HG03095 (cell line): ENCODE measurements around the gene EMC1.
"Not testable (repeated sequence)": the region's sequence is repeated elsewhere in the genome, so short reads cannot be mapped to it uniquely, and the experiment has no call there.

Experiments used
- ATAC-seq: cut with Tn5 transposase; IDR thresholded peaks from one replicate; pipeline ENCODE4 v1.9.1; 2021; ENCODE audit warnings: moderate library complexity; ENCODE audit not compliant: unreplicated experiment

The EMC1 gene

DNA sequence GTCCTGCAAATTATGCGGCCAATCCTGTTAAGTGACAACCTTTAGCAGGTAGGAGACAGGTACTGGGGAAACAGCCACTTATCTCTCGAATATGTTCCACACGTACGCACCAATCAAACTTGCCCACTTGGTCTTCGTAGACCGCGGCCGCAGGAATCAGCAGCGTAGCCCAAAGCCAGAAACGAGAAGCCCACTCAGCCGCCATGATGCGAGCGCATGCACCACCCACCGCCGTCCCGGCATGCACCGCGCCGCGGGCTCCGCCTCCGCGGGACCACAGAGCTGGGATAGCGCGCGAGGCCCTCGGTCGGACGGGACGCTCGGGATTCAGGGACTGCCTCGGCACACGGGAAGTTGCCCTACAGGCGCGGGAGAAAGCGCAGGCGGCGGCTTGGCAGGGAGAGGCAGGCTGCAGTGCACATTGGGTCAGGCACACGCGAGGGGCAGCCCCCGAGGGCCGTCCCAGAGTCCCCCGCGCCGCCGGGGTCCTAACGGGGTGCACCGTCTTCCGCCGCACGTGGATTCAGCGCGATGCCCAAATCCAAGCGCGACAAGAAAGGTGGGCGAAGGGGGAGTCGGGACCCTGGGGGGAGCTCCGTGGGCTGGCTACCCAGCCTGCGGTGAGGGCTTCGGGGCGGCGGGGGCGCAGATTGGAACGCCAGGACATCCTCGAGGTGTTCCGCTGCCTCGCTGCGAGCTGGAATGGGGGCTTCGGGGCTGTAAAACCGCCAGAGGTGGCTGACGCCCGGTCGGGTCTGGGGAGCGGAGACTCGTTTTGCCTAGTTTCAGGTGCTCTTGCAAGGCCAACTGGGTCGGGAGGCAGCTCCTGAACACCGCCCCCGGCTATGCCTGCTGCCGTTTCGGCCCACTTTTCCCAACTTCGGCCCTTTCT lies at the start of gene EMC1, which contains the start of gene MRTO4:
Gene EMC1, minus strand, starts transcription at position 220 of the 892 bp plus-strand sequence. Its CDS starts 15 bp downstream, at position 205.
Gene MRTO4, plus strand, starts transcription at position 501 of the 892 bp plus-strand sequence. Its CDS starts 31 bp downstream, at position 532.
- ATAC-seq = peak; percentile 63

DNA sequence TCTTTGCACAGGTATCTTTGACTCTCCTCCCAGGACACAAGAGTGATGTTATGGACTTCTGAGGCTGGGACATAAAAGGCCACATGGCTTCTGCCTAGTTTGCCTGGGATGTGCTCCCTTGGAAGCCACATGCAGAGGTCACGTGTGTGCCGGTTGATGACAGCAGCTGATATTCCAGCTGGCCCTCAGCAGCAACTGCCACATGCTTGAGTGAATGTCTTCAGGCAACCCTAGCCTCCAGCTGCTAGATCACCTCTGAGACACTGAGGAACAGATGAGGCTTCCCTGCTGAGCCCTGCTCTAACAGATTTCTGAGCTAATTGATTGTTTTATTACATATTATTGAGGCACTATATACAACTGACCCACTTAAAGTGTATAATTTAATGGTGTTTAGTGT lies 48.9 kb upstream of the EMC1 start:
- no peak for ATAC-seq

DNA sequence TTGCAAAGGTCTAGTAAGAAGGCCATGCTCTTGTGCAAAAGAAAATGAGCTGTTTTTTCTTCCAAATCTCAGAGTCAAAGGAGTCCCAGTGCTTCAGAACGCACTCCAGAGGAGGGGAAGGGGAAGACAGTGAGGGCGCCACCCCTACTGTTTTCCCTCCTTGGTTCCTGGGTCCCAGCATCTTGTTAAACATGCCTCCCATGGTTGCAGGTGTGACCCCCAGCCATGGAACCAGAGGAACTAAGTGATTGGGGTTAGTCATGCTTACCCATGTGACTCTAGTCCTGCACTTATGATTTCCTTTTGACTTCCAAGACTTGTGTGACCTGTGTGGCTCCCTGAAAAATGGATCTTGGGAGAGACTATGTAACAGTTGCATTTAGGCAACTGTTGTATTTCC lies 43.3 kb upstream of the EMC1 start:
- no peak for ATAC-seq

DNA sequence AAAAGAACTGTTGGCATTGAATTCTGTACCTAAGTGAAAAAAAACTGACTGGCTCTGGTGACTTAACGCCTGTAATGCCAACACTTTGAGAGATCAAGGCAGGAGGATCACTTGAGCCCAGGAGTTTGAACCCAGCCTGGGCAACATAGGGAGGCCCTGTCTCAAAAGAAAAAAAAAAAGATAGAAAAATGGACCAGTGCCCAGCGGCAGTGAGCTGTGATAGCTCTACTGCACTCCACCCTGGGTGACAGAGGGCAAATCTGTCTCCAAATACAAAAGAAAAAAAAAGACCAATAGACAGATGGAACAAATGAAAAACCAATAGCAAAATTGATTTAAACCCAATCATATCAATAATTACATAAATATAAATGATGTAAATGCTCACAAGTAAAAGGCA lies 37.9 kb upstream of the EMC1 start:
- ATAC-seq = no peak

DNA sequence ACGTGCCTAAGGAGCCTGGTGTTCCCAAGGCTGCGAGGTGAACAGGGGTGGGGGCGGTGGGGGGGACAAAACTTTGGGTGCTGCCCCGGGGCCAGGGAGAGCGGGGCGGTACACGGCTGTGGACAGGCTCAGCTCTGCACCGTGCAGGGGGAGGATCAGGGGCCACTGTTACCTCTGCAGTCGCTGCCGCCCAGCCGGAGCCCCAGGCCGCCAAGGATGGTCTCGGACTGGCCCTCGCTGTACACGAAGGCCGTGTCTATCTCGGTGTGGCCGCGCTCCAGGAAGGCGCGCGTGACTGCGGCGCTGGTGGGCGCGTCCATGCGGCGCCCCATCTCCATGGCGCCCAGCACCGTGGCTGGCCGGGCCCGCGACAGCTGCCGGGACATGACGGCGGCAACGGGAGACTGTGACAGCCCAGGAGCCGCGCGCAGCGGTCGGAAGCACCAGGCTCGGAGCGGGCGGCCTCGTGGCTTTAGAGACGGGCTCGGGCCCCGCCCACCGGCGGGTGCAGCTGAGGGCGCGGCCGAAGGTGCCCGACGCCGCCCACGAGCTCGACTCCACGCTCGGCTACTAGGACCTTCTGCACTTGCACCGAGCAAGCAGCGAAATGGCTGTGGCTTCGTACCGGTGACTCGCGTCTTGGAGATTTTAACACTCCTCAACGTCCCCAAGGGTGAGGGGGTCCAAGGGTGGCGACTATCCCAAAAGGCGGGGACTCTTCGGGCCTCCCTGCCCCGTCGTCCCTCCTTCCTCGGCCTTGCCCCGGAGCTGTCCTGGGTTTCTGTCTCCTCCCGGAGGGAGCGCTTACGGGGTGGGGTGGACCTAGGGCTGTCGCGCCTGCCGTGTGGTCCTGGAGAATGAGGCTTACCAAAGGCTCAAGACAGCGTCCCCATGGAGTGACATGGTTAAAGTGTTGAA lies 37.3 kb upstream of the EMC1 start, which contains the start of gene AKR7A3:
Gene AKR7A3, minus strand, starts transcription at position 447 of the 918 bp plus-strand sequence. Its CDS starts 61 bp downstream, at position 386.
- not testable (repeated sequence) for ATAC-seq

DNA sequence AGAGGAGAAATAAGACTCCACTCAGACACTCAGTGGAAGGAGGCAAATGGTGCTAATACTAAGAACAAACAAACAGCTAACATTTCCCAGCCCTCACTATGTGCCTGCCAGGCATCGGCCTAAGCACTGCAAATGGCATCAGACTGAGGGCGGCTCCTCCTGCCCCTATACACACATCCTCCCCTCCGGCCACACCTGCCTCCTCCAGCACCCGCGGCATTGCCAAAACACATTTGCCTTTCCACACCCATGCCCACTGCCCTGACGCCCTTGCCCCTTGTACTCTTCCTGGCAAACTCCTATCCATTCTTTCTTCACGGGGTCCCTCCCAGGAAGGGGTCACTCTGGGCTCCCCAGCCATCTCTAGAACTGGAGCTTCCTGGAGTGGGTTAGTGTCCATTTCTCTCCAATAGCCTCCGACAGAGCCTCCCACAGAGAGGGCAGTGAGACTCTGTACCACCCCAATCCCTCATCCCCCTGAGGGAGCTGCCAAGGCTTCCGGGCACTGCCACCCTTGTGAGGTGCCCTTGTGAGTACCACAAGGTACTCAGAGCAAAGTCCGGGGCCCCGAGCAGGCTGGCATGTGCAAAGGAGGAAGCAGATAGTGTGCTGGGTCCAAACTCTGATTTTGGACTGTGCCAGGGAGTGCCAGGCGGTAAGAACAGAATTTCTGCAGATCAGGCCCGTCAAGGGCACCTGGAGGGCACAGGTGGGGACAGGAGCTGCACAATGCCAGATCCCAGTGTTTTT lies 36.3 kb upstream of the EMC1 start:
- no peak for ATAC-seq

DNA sequence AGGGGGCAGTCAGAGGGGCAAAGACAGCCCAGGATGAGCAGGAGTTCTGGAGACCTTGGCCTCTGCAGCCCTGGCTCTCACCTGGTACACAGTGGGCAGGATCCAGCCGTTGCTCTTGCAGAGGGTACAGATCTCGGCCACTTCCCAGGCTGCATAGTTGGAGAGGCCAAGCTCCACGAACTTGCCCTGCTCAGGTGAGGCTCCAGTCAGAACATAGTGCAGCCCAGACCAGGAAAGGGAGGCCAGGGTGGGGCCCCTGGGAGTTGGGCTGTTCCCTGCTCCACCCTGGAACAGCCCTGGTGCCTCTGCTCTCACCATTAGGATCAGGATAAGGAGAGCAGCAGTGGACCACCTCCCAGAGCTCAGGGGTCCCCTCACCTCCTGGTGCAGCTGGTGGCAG lies 34.5 kb upstream of the EMC1 start:
- ATAC-seq = not testable (repeated sequence)

DNA sequence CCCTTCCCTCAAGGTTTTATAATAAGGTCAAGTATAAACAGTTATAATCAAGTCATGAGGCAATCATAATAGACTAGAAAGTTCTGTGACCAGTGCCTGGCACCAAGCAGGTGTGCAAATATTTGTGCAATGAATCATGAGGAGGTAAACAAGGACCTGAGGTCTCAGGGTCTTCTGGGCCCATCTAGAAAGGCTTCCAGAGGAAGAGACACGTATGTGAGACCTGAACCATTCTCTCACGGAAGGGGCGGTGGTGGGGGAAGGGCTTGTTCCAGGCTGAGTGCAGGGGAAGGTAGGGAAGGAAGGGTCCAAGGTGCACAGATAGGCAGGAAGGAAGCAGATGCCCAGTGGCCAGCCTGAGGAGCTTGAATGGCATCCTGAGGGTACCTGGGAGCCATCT lies 34.0 kb upstream of the EMC1 start:
- ATAC-seq = not testable (repeated sequence)

DNA sequence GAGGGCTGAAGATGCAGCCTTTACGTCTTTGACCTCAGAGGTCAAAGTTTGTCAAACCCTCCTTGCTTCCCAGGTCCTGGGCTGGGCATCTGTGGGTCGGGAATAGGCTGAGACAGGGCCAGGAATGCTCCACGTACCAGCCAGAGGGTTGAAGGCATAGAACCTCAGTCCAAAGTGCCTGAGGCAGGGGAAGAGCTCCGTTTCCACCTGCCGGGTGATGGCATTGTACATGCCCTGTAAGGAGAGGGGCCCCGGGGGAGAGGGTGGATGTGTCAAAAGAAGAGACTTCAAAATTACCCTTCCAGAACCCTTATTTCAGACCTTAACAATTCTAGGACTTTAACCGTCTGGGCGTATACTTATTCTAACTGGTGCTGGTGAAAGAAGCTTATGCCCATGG lies 33.6 kb upstream of the EMC1 start:
- no peak for ATAC-seq

DNA sequence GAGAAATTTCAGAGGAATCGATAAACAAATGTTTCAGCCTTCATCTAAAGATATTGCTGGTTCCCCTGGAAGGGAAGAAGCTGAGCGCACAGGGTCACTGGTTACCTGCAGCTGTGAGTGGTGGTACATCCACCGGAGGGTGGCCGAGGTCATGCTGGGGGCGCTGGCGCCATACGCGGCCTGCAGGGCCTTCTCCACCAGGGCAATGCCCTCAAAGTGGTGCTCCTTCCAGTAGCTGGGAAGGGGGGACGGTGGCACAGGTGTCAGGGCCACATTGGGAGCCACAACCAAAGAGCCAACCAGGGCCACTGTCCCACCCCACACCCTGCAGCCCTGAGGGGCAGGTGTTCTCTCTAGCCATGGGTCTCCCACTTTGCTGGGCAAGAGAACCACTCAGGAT lies 32.6 kb upstream of the EMC1 start:
- ATAC-seq = no peak

DNA sequence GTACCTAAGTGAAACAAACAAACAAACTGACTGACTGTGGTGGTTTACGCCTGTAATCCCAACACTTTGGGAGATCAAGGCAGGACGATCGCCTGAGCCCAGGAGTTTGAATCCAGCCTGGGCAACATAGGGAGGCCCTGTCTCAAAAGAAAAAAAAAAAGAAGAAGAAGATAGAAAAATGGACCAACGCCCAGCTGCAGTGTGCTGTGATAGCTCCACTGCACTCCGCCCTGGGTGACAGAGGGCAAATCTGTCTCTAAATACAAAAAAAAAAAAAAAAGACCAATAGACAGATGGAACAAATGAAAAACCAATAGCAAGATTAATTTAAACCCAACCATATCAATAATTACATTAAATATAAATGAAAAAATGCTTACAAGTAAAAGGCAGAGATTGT lies 23.3 kb upstream of the EMC1 start:
- no peak for ATAC-seq

DNA sequence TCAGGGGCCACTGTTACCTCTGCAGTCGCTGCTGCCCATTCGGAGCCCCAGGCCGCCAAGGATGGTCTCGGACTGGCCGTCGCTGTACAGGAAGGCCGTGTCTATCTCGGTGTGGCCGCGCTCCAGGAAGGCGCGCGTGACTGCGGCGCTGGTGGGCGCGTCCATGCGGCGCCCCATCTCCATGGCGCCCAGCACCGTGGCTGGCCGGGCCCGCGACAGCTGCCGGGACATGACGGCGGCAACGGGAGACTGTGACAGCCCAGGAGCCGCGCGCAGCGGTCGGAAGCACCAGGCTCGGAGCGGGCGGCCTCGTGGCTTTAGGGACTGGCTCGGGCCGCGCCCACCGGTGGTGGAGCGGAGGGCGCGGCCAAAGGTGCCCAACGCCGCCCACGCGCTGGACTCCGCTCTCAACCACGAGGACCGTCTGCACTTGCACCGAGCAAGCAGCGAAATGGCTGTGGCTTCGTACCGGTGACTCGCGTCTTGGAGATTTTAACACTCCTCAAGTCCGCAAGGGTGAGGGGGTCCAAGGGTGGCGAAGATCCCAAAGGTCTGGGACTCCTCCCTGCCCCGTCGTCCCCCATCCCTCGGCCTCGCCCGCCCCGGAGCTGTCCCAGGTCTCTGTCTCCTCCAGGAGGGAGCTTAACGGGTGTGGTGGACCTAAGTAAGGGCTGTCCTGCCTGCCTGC lies 22.7 kb upstream of the EMC1 start:
- not testable (repeated sequence) for ATAC-seq

DNA sequence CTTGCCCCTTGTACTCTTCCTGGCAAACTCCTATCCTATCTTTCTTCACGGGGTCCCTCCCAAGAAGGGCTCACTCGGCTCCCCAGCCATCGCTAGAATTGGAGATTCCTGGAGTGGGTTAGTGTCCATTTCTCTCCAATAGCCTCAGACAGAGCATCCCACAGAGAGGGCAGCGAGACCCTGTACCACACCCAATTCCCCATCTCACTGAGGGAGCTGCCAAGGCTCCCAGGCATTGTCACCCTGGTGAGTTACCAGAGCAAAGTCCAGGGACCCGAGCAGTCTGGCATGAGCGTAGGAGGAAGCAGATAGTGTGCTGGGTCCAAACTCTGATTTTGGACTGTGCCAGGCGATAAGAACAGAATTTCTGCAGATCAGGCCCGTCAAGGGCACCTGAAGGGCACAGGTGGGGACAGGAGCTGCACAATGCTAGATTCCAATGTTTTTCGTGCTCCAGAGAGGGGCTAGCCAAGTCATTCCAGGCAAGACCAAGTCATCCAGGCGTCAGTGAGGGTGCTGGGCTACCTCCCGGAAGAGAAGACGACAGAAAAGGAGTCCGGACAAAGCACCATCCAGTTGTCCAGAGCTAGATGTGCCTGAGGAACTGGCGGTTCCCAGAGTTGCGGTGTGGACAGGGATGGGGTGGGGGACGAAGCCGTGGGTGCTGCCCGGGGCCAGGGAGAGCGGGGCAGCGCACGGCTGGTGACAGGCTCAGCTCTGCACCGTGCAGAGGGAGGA lies 22.0 kb upstream of the EMC1 start:
- ATAC-seq = no peak

DNA sequence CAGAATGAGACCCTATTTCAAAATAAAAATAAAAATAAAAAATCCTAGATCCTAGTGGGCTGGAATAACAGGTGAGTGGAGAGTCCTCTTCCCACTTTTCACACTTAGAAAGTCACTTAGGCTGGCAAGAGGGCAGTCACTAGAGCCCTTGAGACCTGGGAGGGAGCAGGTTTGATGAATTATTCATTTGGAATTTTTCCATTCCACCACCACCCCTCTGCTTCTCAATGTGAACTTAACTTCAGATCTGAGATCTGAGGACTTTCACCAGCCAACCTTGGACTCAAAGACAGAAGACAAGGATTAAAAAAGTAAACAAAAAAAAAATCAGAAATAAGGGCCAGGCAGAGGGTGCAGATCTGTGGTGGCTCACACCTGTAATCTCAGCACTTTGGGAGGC lies 20.7 kb upstream of the EMC1 start:
- ATAC-seq = no peak

DNA sequence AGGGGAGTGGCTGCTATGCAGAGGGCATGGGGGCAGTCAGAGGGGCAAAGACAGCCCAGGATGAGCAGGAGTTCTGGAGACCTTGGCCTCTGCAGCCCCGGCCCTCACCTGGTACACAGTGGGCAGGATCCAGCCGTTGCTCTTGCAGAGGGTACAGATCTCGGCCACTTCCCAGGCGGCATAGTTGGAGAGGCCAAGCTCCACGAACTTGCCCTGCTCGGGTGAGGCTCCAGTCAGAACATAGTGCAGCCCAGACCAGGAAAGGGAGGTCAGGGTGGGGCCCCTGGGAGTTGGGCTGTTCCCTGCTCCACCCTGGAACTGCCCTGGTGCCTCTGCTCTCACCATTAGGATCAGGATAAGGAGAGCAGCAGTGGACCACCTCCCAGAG lies 19.0 kb upstream of the EMC1 start:
- not testable (repeated sequence) for ATAC-seq

DNA sequence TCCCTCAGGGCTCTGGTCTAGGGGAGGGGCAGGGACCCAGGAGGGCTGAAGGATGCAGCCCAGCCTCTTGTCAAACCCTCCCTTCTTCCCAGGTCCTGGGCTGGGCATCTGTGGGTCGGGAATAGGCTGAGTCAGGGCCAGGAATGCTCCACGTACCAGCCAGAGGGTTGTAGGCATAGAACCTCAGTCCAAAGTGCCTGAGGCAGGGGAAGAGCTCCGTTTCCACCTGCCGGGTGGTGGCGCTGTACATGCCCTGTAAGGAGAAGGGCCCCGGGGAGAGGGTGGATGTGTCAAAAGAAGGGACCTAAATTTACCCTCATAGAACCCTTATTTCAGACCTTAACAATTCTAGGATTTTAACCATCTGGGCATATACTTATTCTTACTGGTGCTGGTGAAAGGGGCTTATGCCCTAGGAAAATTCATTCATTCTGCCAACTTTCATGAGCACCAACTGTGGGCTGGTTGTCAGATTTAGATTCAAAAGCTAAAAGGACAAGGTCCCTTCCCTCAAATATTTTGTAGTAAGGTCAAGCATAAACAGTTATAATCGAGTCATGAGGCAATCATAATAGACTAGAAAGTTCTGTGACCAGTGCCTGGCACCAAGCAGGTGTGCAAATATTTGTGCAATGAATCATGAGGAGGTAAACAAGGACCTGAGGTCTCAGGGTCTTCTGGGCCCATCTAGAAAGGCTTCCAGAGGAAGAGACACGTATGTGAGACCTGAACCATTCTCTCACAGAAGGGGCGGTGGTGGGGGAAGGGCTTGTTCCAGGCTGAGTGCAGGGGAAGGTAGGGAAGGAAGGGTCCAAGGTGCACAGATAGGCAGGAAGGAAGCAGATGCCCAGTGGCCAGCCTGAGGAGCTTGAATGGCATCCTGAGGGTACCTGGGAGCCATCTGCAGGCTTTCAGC lies 18.4 kb upstream of the EMC1 start:
- not testable (repeated sequence) for ATAC-seq

DNA sequence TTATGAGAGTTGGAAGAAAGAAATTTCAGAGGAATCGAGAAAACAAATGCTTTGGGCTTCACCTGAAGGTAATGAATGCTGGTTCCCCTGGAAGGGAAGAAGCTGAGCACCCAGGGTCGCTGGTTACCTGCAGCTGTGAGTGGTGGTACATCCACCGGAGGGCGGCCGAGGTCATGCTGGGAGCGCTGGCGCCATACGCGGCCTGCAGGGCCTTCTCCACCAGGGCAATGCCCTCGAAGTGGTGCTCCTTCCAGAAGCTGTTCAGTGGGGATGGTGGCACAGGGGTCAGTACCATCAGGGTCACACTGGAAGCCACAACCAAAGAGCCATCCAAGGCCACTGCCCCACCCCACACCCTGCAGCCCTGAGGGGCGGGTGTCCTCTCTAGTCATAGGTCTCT lies 17.1 kb upstream of the EMC1 start:
- ATAC-seq = no peak

DNA sequence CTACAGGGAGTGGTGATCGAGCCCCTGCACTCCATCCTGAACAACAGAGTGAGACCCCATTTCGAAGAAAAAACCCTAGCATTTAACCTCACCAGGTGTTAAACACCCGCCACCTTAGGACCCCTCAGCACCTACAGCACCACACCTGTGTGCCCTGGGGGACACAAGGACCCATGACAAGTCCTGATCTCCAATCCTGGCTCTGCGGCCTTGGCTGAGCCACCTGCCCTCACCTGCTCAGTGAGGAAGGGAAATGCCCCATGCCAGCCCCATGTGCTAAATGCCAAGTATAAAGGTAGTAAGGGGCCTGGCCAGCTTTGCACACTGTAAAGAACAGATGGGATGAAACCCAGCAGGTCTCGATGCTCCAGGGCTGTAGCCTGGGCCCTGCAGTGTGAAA lies 11.4 kb upstream of the EMC1 start:
- ATAC-seq = no peak
